ENCODE data around the gene GNAO1.

The GNAO1 gene

DNA sequence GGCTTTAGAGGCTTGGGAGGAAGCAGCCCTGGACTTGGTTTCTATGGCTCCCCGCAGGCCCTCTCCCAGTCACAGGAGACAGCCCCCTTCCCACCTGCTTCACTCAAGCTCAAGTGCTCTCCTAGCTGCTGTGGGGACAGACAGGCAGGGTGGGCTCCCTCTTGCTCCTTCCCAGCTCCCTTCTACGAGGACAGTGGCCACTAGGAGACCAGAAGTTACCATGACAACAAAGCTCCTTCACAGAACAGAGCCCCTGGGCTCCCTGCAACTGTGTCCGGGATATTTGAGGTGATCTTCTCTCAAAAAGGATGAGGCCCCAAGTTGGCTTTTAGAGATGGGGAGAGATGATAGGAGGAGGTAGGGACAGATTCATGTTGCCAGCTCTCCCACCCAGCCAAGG, 117.7 kb downstream of the GNAO1 start:
- H3K27ac ChIP-seq (ENCODE audit: low read length) = no peak overlapping the region
- no peaks in the 10 kb centered on the region for H3K9me3 ChIP-seq (replicated peaks; ENCODE audit: insufficient read depth, low read length)
- TF ChIP-seq CTCF (IDR thresholded peaks at IDR 0.05; ENCODE audit: low read length) = no peak
- no peak for TF ChIP-seq EZH2phosphoT487 (IDR thresholded peaks at IDR 0.05; ENCODE audit: low read length)
- TF ChIP-seq EZH2 (optimal IDR thresholded peaks at IDR 0.05; ENCODE audit: low read depth, low read length) = no peak
- H3K36me3 ChIP-seq (replicated peaks; ENCODE audit: insufficient read depth, low read length) = no peaks in the 10 kb centered on the region
- H4K20me1 ChIP-seq (ENCODE audit: insufficient read depth, low read length) = no peaks in the 10 kb centered on the region
- no peak overlapping the region for H2AFZ ChIP-seq (ENCODE audit: low read length)
- H3K4me2 ChIP-seq (ENCODE audit: low read depth, low read length) = no peak overlapping the region
- H3K27me3 ChIP-seq (replicated peaks; ENCODE audit: insufficient read depth, low read length) = 0 out of 2 replicates have a peak, but pooled peaks cover 8% of the 10 kb centered on the region
- no peaks in the 10 kb centered on the region for H3F3A ChIP-seq (ENCODE audit: insufficient read depth, low read length)
- no peaks in the 10 kb centered on the region for H3K9me2 ChIP-seq (replicated peaks; ENCODE audit: insufficient read depth, low read length)
- no peaks in the 10 kb centered on the region for H3K4me1 ChIP-seq (ENCODE audit: low read length)
- DNase-seq = no peak
- H3K79me2 ChIP-seq (ENCODE audit: low read length) = no peaks in the 10 kb centered on the region
- H3K4me3 ChIP-seq (ENCODE audit: low read length) = no peak overlapping the region
- H3K9ac ChIP-seq (ENCODE audit: low read length) = no peak overlapping the region

- Histone ChIP-seq H3K9me3 (replicated peaks; ENCODE audit: insufficient read depth, low read length) (no peaks in the 10 kb centered on the region), H3K27me3 (replicated peaks; ENCODE audit: insufficient read depth, low read length) (0 out of 2 replicates have a peak, but pooled peaks cover 8% of the 10 kb centered on the region), H3F3A (ENCODE audit: insufficient read depth, low read length) (no peaks in the 10 kb centered on the region), H3K4me1 (ENCODE audit: low read length) (no peaks in the 10 kb centered on the region), H3K79me2 (ENCODE audit: low read length) (no peaks in the 10 kb centered on the region), H3K9ac (ENCODE audit: low read length) (no peak overlapping the region), H2AFZ (ENCODE audit: low read length) (no peak overlapping the region), H3K4me3 (ENCODE audit: low read length) (no peak overlapping the region), H3K9me2 (replicated peaks; ENCODE audit: insufficient read depth, low read length) (no peaks in the 10 kb centered on the region), H3K36me3 (replicated peaks; ENCODE audit: insufficient read depth, low read length) (no peaks in the 10 kb centered on the region), H3K27ac (ENCODE audit: low read length) (no peak overlapping the region), H3K4me2 (ENCODE audit: low read depth, low read length) (no peak overlapping the region), H4K20me1 (ENCODE audit: insufficient read depth, low read length) (no peaks in the 10 kb centered on the region)
- no peak for DNase-seq
- no peak for TF ChIP-seq EZH2phosphoT487 (IDR thresholded peaks at IDR 0.05; ENCODE audit: low read length)
- no peak for TF ChIP-seq CTCF (IDR thresholded peaks at IDR 0.05; ENCODE audit: low read length)
- no peak for TF ChIP-seq EZH2 (optimal IDR thresholded peaks at IDR 0.05; ENCODE audit: low read depth, low read length)
These were observed 119.4 kb downstream of the GNAO1 start for GRCh38 chr16:56310690-56311089.

- H2AFZ ChIP-seq (ENCODE audit: low read length) = no peak overlapping the region
- no peaks in the 10 kb centered on the region for H3K79me2 ChIP-seq (ENCODE audit: low read length)
- no peaks in the 10 kb centered on the region for H3K4me1 ChIP-seq (ENCODE audit: low read length)
- H3K9me3 ChIP-seq (replicated peaks; ENCODE audit: insufficient read depth, low read length) = no peaks in the 10 kb centered on the region
- H3K27me3 ChIP-seq (replicated peaks; ENCODE audit: insufficient read depth, low read length) = 0 out of 2 replicates have a peak, but pooled peaks cover 4% of the 10 kb centered on the region
- H3K4me3 ChIP-seq (ENCODE audit: low read length) = no peak overlapping the region
- no peak for TF ChIP-seq EZH2phosphoT487 (IDR thresholded peaks at IDR 0.05; ENCODE audit: low read length)
- H3F3A ChIP-seq (ENCODE audit: insufficient read depth, low read length) = no peaks in the 10 kb centered on the region
- DNase-seq = no peak
- H4K20me1 ChIP-seq (ENCODE audit: insufficient read depth, low read length) = no peaks in the 10 kb centered on the region
- H3K4me2 ChIP-seq (ENCODE audit: low read depth, low read length) = no peak overlapping the region
- H3K36me3 ChIP-seq (replicated peaks; ENCODE audit: insufficient read depth, low read length) = no peaks in the 10 kb centered on the region
- H3K9ac ChIP-seq (ENCODE audit: low read length) = no peak overlapping the region
- H3K27ac ChIP-seq (ENCODE audit: low read length) = no peak overlapping the region
- H3K9me2 ChIP-seq (replicated peaks; ENCODE audit: insufficient read depth, low read length) = no peaks in the 10 kb centered on the region
These were observed 120.1 kb downstream of the GNAO1 start for GRCh38 chr16:56311208-56312027.

- no peaks in the 10 kb centered on the region for H3K9me2 ChIP-seq (replicated peaks; ENCODE audit: insufficient read depth, low read length)
- no peaks in the 10 kb centered on the region for H3K9me3 ChIP-seq (replicated peaks; ENCODE audit: insufficient read depth, low read length)
- H3K9ac ChIP-seq (ENCODE audit: low read length) = no peak overlapping the region
- no peaks in the 10 kb centered on the region for H3K4me1 ChIP-seq (ENCODE audit: low read length)
- H3K27me3 ChIP-seq (replicated peaks; ENCODE audit: insufficient read depth, low read length) = 0 out of 2 replicates have a peak, but pooled peaks cover 4% of the 10 kb centered on the region
- H3K4me2 ChIP-seq (ENCODE audit: low read depth, low read length) = no peak overlapping the region
- no peak overlapping the region for H3K27ac ChIP-seq (ENCODE audit: low read length)
- no peak overlapping the region for H3K4me3 ChIP-seq (ENCODE audit: low read length)
- TF ChIP-seq EZH2 (optimal IDR thresholded peaks at IDR 0.05; ENCODE audit: low read depth, low read length) = no peak
- TF ChIP-seq CTCF (IDR thresholded peaks at IDR 0.05; ENCODE audit: low read length) = no peak
- TF ChIP-seq EZH2phosphoT487 (IDR thresholded peaks at IDR 0.05; ENCODE audit: low read length) = no peak
- no peaks in the 10 kb centered on the region for H3K79me2 ChIP-seq (ENCODE audit: low read length)
- no peaks in the 10 kb centered on the region for H4K20me1 ChIP-seq (ENCODE audit: insufficient read depth, low read length)
- H3K36me3 ChIP-seq (replicated peaks; ENCODE audit: insufficient read depth, low read length) = no peaks in the 10 kb centered on the region
- no peaks in the 10 kb centered on the region for H3F3A ChIP-seq (ENCODE audit: insufficient read depth, low read length)
- DNase-seq = no peak
- H2AFZ ChIP-seq (ENCODE audit: low read length) = no peak overlapping the region
These were observed 120.7 kb downstream of the GNAO1 start for GRCh38 chr16:56312028-56312300.

All from MM.1S (cell line).